Osteocyte (in vitro differentiated cells): ENCODE measurements around the gene RIMS3. TPM values are rescaled to one million over a fixed set of nuclear protein-coding genes. Genes with fewer than 3 reads are reported as not detected.

Experiments used
- DNase-seq: peaks from one replicate; pipeline ENCODE4 v3.0.0; 2021; ENCODE audit warnings: mixed read lengths; ENCODE audit not compliant: unreplicated experiment; ENCODE audit errors: extremely low spot score
- H3K27ac Mint-ChIP-seq: one replicate; pipeline ENCODE4 v1.8.0; 2021; ENCODE audit warnings: mild to moderate bottlenecking, mixed read lengths; ENCODE audit not compliant: unreplicated experiment
- H3K27me3 Mint-ChIP-seq: one replicate; pipeline ENCODE4 v1.8.0; 2021; ENCODE audit warnings: mixed read lengths; ENCODE audit not compliant: unreplicated experiment
- H3K36me3 Mint-ChIP-seq: one replicate; pipeline ENCODE4 v1.8.0; 2021; ENCODE audit warnings: mixed read lengths; ENCODE audit not compliant: unreplicated experiment
- H3K4me1 Mint-ChIP-seq: one replicate; pipeline ENCODE4 v1.8.0; 2021; ENCODE audit warnings: mixed read lengths; ENCODE audit not compliant: unreplicated experiment
- H3K4me3 Mint-ChIP-seq: one replicate; pipeline ENCODE4 v1.8.0; 2021; ENCODE audit warnings: mild to moderate bottlenecking, moderate library complexity, mixed read lengths; ENCODE audit not compliant: unreplicated experiment
- H3K9me3 Mint-ChIP-seq: one replicate; pipeline ENCODE4 v1.8.0; 2021; ENCODE audit warnings: mixed read lengths; ENCODE audit not compliant: unreplicated experiment
- CTCF ChIP-seq: fragments of 200-600 bp; sonication (generic); IDR thresholded peaks from 2 replicates; pipeline ENCODE4 v1.5.0; 2021; ENCODE audit warnings: antibody characterized with exemption, mild to moderate bottlenecking, moderate library complexity
- total RNA-seq: library from RNA; stranded (reverse); gene quantifications from 2 replicates; pipeline ENCODE4 v1.2.1, GENCODE V29; 2021

The RIMS3 gene
- total RNA-seq, 1 donor from 2014 or later, result 16.5 TPM

- Mint-ChIP-seq H3K9me3 (peaks cover 2% of the 10 kb centered on the region), H3K36me3 (peaks cover 4% of the 10 kb centered on the region), H3K27ac (peak within 1 kb of the TSS; percentile 97), H3K4me3 (peak within 1 kb of the TSS; percentile 94), H3K4me1 (peaks cover 37% of the 10 kb centered on the region), H3K27me3 (no peaks in the 10 kb centered on the region)
- peak; percentile 98 for DNase-seq
- TF ChIP-seq CTCF, result no peak
Measured at GRCh38 chr1:40691538-40692428, 26.3 kb upstream of the RIMS3 start, which contains the start of gene NFYC. TSS of gene NFYC (plus strand) at chr1:40691704. CDS start at chr1:40738844, 47,140 bp downstream.

GRCh38 chr1:40690771-40691537 is 25.5 kb upstream of the RIMS3 start:
- H3K27ac Mint-ChIP-seq, result peak overlapping the region; percentile 97
- H3K9me3 Mint-ChIP-seq, result peaks cover 4% of the 10 kb centered on the region
- H3K36me3 Mint-ChIP-seq, result peaks cover 6% of the 10 kb centered on the region
- DNase-seq, result no peak
- no peak for TF ChIP-seq CTCF
- no peaks in the 10 kb centered on the region for H3K27me3 Mint-ChIP-seq
- H3K4me3 Mint-ChIP-seq, result peak overlapping the region; percentile 94
- peaks cover 34% of the 10 kb centered on the region for H3K4me1 Mint-ChIP-seq

- DNase-seq, result no peak
- H3K27me3 Mint-ChIP-seq, result no peaks in the 10 kb centered on the region
- TF ChIP-seq CTCF, result no peak
- no peak overlapping the region for H3K4me3 Mint-ChIP-seq
- no peak overlapping the region for H3K27ac Mint-ChIP-seq
- peaks cover 4% of the 10 kb centered on the region for H3K9me3 Mint-ChIP-seq
- H3K36me3 Mint-ChIP-seq, result peaks cover 11% of the 10 kb centered on the region
- peaks cover 34% of the 10 kb centered on the region for H3K4me1 Mint-ChIP-seq
Measured at GRCh38 chr1:40689737-40690136, 24.3 kb upstream of the RIMS3 start.

GRCh38 chr1:40687661-40688060 is 22.2 kb upstream of the RIMS3 start:
- H3K9me3 Mint-ChIP-seq, result peaks cover 4% of the 10 kb centered on the region
- no peaks in the 10 kb centered on the region for H3K27me3 Mint-ChIP-seq
- TF ChIP-seq CTCF, result no peak
- no peak overlapping the region for H3K27ac Mint-ChIP-seq
- no peak for DNase-seq
- peaks cover 16% of the 10 kb centered on the region for H3K4me1 Mint-ChIP-seq
- no peak overlapping the region for H3K4me3 Mint-ChIP-seq
- H3K36me3 Mint-ChIP-seq, result peaks cover 11% of the 10 kb centered on the region

- no peak for TF ChIP-seq CTCF
- Mint-ChIP-seq H3K36me3 (peaks cover 11% of the 10 kb centered on the region), H3K27me3 (no peaks in the 10 kb centered on the region), H3K27ac (no peak overlapping the region), H3K9me3 (peaks cover 4% of the 10 kb centered on the region), H3K4me3 (no peak overlapping the region), H3K4me1 (peaks cover 12% of the 10 kb centered on the region)
- no peak for DNase-seq
Measured at GRCh38 chr1:40687059-40687458, 21.6 kb upstream of the RIMS3 start.
